Measurements from ENCODE around the gene TBK1. TPM values are rescaled to one million over a fixed set of nuclear protein-coding genes. Genes with fewer than 3 reads are reported as not detected.

Gene TBK1
- total RNA-seq, 3 donors from 2014 or later: 27.7 to 43.9 (median 40.6) TPM

- no peaks in the 10 kb centered on the region for H3K4me1 ChIP-seq
- DNase-seq (ENCODE audit: low spot score in 2 of 2): no peak
- H3K27ac ChIP-seq: no peak overlapping the region
- intact Hi-C loops (cut with DNase I; ENCODE audit: low total_unique reads): no loop called here
- H3K27me3 ChIP-seq: no peaks in the 10 kb centered on the region
- no peaks in the 10 kb centered on the region for H3K9me3 ChIP-seq
- TF ChIP-seq POLR2A (IDR thresholded peaks at IDR 0.05) (no peak), POLR2AphosphoS5 (IDR thresholded peaks at IDR 0.05) (no peak), CTCF (IDR thresholded peaks at IDR 0.05) (no peak)
- no peaks in the 10 kb centered on the region for H3K36me3 ChIP-seq
- H3K4me3 ChIP-seq: no peak overlapping the region
Measured at GRCh38 chr12:64407342-64408223, 44.3 kb upstream of the TBK1 start.

- Histone ChIP-seq H3K9me3 (no peaks in the 10 kb centered on the region), H3K36me3 (no peaks in the 10 kb centered on the region), H3K4me1 (no peaks in the 10 kb centered on the region), H3K4me3 (no peak overlapping the region), H3K27ac (no peak overlapping the region), H3K27me3 (no peaks in the 10 kb centered on the region)
- intact Hi-C loops (cut with DNase I; ENCODE audit: low total_unique reads): no loop called here
- no peak for DNase-seq (ENCODE audit: low spot score in 2 of 2)
- TF ChIP-seq CTCF (IDR thresholded peaks at IDR 0.05): no peak
- TF ChIP-seq POLR2A (IDR thresholded peaks at IDR 0.05): no peak
- TF ChIP-seq POLR2AphosphoS5 (IDR thresholded peaks at IDR 0.05): no peak
Measured at GRCh38 chr12:64411427-64411826, 40.5 kb upstream of the TBK1 start.

- no peaks in the 10 kb centered on the region for H3K4me1 ChIP-seq
- no peaks in the 10 kb centered on the region for H3K27me3 ChIP-seq
- no peak for TF ChIP-seq POLR2A (IDR thresholded peaks at IDR 0.05)
- TF ChIP-seq CTCF (IDR thresholded peaks at IDR 0.05): no peak
- TF ChIP-seq POLR2AphosphoS5 (IDR thresholded peaks at IDR 0.05): no peak
- no peak overlapping the region for H3K4me3 ChIP-seq
- H3K9me3 ChIP-seq: no peaks in the 10 kb centered on the region
- H3K27ac ChIP-seq: no peak overlapping the region
- intact Hi-C loops (cut with DNase I; ENCODE audit: low total_unique reads): no loop called here
- no peak for DNase-seq (ENCODE audit: low spot score in 2 of 2)
- no peaks in the 10 kb centered on the region for H3K36me3 ChIP-seq
Measured at GRCh38 chr12:64412459-64412858, 39.5 kb upstream of the TBK1 start.

GRCh38 chr12:64413884-64414283, 38.0 kb upstream of the TBK1 start:
- peaks cover 4% of the 10 kb centered on the region for H3K36me3 ChIP-seq
- no peaks in the 10 kb centered on the region for H3K4me1 ChIP-seq
- TF ChIP-seq POLR2AphosphoS5 (IDR thresholded peaks at IDR 0.05): no peak
- no peak for TF ChIP-seq POLR2A (IDR thresholded peaks at IDR 0.05)
- no peak for TF ChIP-seq CTCF (IDR thresholded peaks at IDR 0.05)
- no peak overlapping the region for H3K27ac ChIP-seq
- no peak overlapping the region for H3K4me3 ChIP-seq
- no peaks in the 10 kb centered on the region for H3K9me3 ChIP-seq
- H3K27me3 ChIP-seq: no peaks in the 10 kb centered on the region
- intact Hi-C loops (cut with DNase I; ENCODE audit: low total_unique reads): no loop called here
- DNase-seq (ENCODE audit: low spot score in 2 of 2): no peak

- Histone ChIP-seq H3K36me3 (peaks cover 8% of the 10 kb centered on the region), H3K27ac (no peak overlapping the region), H3K4me3 (no peak overlapping the region), H3K4me1 (no peaks in the 10 kb centered on the region), H3K9me3 (no peaks in the 10 kb centered on the region), H3K27me3 (no peaks in the 10 kb centered on the region)
- TF ChIP-seq POLR2AphosphoS5 (IDR thresholded peaks at IDR 0.05) (no peak), CTCF (IDR thresholded peaks at IDR 0.05) (no peak), POLR2A (IDR thresholded peaks at IDR 0.05) (no peak)
- intact Hi-C loops (cut with DNase I; ENCODE audit: low total_unique reads): no loop called here
- no peak for DNase-seq (ENCODE audit: low spot score in 2 of 2)
Measured at GRCh38 chr12:64418209-64418608, 33.7 kb upstream of the TBK1 start.

Data from breast epithelium (tissue), 4 donors.